SH-SY5Y (cell line): ENCODE measurements around the gene PIGA.

Source experiments
- GATA2 ChIP-seq: IDR thresholded peaks from 2 replicates; pipeline ENCODE4 v1.6.1; 2011; ENCODE audit warnings: mild to moderate bottlenecking, low read depth, low read length
- GATA3 ChIP-seq: IDR thresholded peaks from 2 replicates; pipeline ENCODE4 v1.6.1; 2011; ENCODE audit warnings: low read depth, mild to moderate bottlenecking, low read length, moderate library complexity

DNA sequence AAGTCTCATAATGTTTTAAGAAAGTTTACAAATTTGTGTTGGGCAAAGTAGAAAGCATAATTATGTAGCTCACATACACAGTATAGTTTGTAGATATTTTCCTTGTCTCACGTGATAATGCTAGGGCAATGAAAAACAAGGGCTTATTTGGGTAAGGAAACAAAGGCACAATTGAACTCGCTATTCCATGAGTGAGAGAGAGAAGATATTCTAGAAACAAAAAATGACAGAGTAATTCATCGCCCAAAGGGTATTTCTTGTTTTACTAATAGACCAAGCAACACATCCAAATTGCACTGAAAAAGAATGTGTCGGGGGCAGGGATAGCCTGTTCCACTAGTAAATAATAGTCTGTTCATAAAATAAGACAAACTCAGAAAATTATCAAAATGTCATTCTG, 16.2 kb downstream of the PIGA start:
- TF ChIP-seq GATA3 (no peak), GATA2 (no peak)
